WTC11 (cell line): Measurements from ENCODE around the gene FDXR. TPM values are rescaled to one million over a fixed set of nuclear protein-coding genes. Genes with fewer than 3 reads are reported as not detected.

Source experiments
- ATAC-seq: fragments of 200-7000 bp; cut with Tn5 transposase; 2 replicates; pipeline ENCODE4 v1.10.0; 2021; ENCODE audit warnings: mild to moderate bottlenecking, moderate library complexity
- CTCF ChIA-PET: fragments of 300-600 bp; sonication (Branson Sonifier 250); formaldehyde crosslinking; loops from one replicate; lab custom pipeline; 2021; ENCODE audit warnings: antibody characterized with exemption; lab: Charles Lee
- POLR2A ChIA-PET: fragments of 350-600 bp; sonication (Branson Sonifier 250); formaldehyde crosslinking; loops from one replicate; lab custom pipeline; 2021; ENCODE audit warnings: antibody characterized with exemption; lab: Charles Lee
- DNase-seq: peaks from one replicate; pipeline ENCODE4 v3.0.0; 2021; ENCODE audit warnings: low spot score
- H3K27ac Mint-ChIP-seq: 2 replicates; pipeline ENCODE4 v1.8.0; 2021; ENCODE audit warnings: mixed read lengths
- H3K27me3 Mint-ChIP-seq: 2 replicates; pipeline ENCODE4 v1.8.0; 2021; ENCODE audit warnings: low read depth, mild to moderate bottlenecking, moderate library complexity, mixed read lengths
- H3K36me3 Mint-ChIP-seq: 2 replicates; pipeline ENCODE4 v1.8.0; 2021; ENCODE audit warnings: mixed read lengths
- H3K4me1 Mint-ChIP-seq: 2 replicates; pipeline ENCODE4 v1.8.0; 2022; ENCODE audit warnings: mixed read lengths
- H3K4me3 Mint-ChIP-seq: 2 replicates; pipeline ENCODE4 v1.8.0; 2021; ENCODE audit warnings: mild to moderate bottlenecking, moderate library complexity, mixed read lengths
- H3K9me3 Mint-ChIP-seq: 2 replicates; pipeline ENCODE4 v1.8.0; 2021; ENCODE audit warnings: mixed read lengths
- CREM ChIP-seq: sonication (generic); formaldehyde crosslinking; IDR thresholded peaks from 2 replicates; pipeline ENCODE4 v1.8.1; 2022; ENCODE audit warnings: mild to moderate bottlenecking, missing genetic modification reagents, moderate library complexity
- ELF4 ChIP-seq: sonication (generic); formaldehyde crosslinking; IDR thresholded peaks from 2 replicates; pipeline ENCODE4 v1.8.1; 2022; ENCODE audit warnings: low read depth, mild to moderate bottlenecking, moderate library complexity, missing genetic modification reagents
- JAZF1 ChIP-seq: fragments of 250-450 bp; sonication (Bioruptor Pico); IDR thresholded peaks from 2 replicates; pipeline ENCODE4 v1.9.0; 2021; ENCODE audit warnings: moderate library complexity, mild to moderate bottlenecking, inconsistent platforms
- MYBL2 ChIP-seq: sonication (generic); formaldehyde crosslinking; IDR thresholded peaks from 2 replicates; pipeline ENCODE4 v1.8.1; 2023; ENCODE audit warnings: mild to moderate bottlenecking, moderate library complexity, missing genetic modification reagents
- NFYB ChIP-seq: sonication (generic); formaldehyde crosslinking; conservative IDR thresholded peaks from 2 replicates; pipeline ENCODE4 v1.8.0; 2022; ENCODE audit warnings: low read depth, missing genetic modification reagents
- NR2C2 ChIP-seq: sonication (generic); formaldehyde crosslinking; IDR thresholded peaks from 2 replicates; pipeline ENCODE4 v1.8.0; 2022; ENCODE audit warnings: mild to moderate bottlenecking, missing genetic modification reagents
- OVOL2 ChIP-seq: fragments of 250-450 bp; sonication (Bioruptor Pico); IDR thresholded peaks from 2 replicates; pipeline ENCODE4 v1.9.0; 2021; ENCODE audit warnings: mild to moderate bottlenecking, borderline replicate concordance
- PRRX2 ChIP-seq: fragments of 250-450 bp; sonication (Bioruptor Pico); IDR thresholded peaks from 2 replicates; pipeline ENCODE4 v1.8.0; 2021; ENCODE audit warnings: mild to moderate bottlenecking
- RELA ChIP-seq: sonication (generic); formaldehyde crosslinking; IDR thresholded peaks from 2 replicates; pipeline ENCODE4 v1.8.1; 2022; ENCODE audit warnings: missing genetic modification reagents, mild to moderate bottlenecking, borderline replicate concordance
- RORB ChIP-seq: fragments of 250-450 bp; sonication (Bioruptor Pico); IDR thresholded peaks from 2 replicates; pipeline ENCODE4 v1.9.0; 2021; ENCODE audit warnings: mild to moderate bottlenecking
- SMAD3 ChIP-seq: sonication (generic); formaldehyde crosslinking; IDR thresholded peaks from 2 replicates; pipeline ENCODE4 v1.8.0; 2022; ENCODE audit warnings: missing genetic modification reagents, mild to moderate bottlenecking, borderline replicate concordance
- TEAD1 ChIP-seq: sonication (generic); formaldehyde crosslinking; IDR thresholded peaks from 2 replicates; pipeline ENCODE4 v1.8.0; 2022; ENCODE audit warnings: mild to moderate bottlenecking, missing genetic modification reagents
- ZNF121 ChIP-seq: sonication (generic); formaldehyde crosslinking; IDR thresholded peaks from 2 replicates; pipeline ENCODE4 v1.8.0; 2023; ENCODE audit warnings: missing genetic modification reagents
- ZNF263 ChIP-seq: sonication (generic); formaldehyde crosslinking; IDR thresholded peaks from 2 replicates; pipeline ENCODE4 v1.8.1; 2022; ENCODE audit warnings: low read depth, mild to moderate bottlenecking, moderate library complexity, missing genetic modification reagents
- ZNF671 ChIP-seq: fragments of 250-450 bp; sonication (Bioruptor Pico); IDR thresholded peaks from 2 replicates; pipeline ENCODE4 v1.8.0; 2021; ENCODE audit warnings: mild to moderate bottlenecking
- total RNA-seq: library from RNA; stranded (reverse); gene quantifications from 3 replicates; pipeline ENCODE4 v1.2.3, GENCODE V29; 2021
- TF ChIP-seq, protein P1 (sequence below): sonication (generic); formaldehyde crosslinking; IDR thresholded peaks from 2 replicates; pipeline ENCODE4 v1.8.1; 2023; ENCODE audit warnings: mild to moderate bottlenecking, missing genetic modification reagents, moderate library complexity
- TF ChIP-seq, protein P2 (sequence below): sonication (generic); formaldehyde crosslinking; IDR thresholded peaks from 2 replicates; pipeline ENCODE4 v1.8.0; 2022; ENCODE audit warnings: mild to moderate bottlenecking, missing genetic modification reagents
- TF ChIP-seq, protein P3 (sequence below): sonication (generic); formaldehyde crosslinking; IDR thresholded peaks from 2 replicates; pipeline ENCODE4 v1.8.1; 2023; ENCODE audit warnings: mild to moderate bottlenecking, missing genetic modification reagents, moderate library complexity
- TF ChIP-seq, protein P4 (sequence below): sonication (generic); formaldehyde crosslinking; IDR thresholded peaks from 2 replicates; pipeline ENCODE4 v1.8.1; 2023; ENCODE audit warnings: mild to moderate bottlenecking, moderate library complexity, missing genetic modification reagents
- TF ChIP-seq, protein P5 (sequence below): fragments of 250-450 bp; sonication (Bioruptor Pico); IDR thresholded peaks from 2 replicates; pipeline ENCODE4 v1.9.0; 2021; ENCODE audit warnings: moderate library complexity, mild to moderate bottlenecking, inconsistent platforms, borderline replicate concordance
- TF ChIP-seq, protein P6 (sequence below): fragments of 250-450 bp; sonication (Bioruptor Pico); IDR thresholded peaks from 2 replicates; pipeline ENCODE4 v2.1.2; 2022; ENCODE audit warnings: mild to moderate bottlenecking, moderate library complexity

The FDXR gene
- total RNA-seq, 1 experiment from 2014 or later: 52.8 TPM

DNA sequence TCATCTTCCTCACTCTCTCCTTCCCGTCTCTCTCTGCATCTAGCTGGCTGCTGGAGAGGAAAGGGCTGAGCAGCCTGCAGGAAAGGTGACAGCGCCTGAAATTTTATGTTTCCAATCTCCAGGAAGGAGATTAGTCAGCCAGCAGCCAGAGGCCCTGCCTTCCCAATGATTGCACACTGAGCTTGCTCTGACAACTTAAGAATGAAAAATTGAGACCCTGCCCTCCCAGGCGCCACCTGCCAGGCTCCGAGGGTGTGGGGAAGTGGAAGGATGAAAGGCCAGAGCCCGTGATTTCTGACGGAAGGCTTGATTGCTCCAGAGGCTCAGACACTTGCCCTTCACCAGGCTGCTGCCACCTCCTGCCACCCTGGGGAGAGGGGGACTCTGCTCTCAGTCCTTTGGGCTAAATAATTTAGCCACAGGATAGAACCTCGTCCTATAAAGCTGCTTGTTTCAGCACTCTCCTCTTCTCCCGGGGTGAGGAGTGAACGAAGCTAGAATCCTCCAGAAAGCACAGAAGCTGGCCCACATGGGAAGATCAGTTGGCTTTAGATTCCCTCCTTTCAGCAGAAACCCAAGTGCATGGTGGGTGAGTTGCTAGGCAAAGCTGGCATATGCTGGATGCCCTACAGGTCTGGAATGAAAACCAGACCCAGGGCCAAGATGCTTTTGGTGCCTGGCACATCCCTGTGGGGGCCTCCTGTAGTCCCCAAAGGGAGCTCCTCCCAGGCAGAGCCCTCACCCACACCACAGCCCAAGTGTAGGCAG is 46.7 kb downstream of the FDXR start:
- POLR2A ChIA-PET: no interaction called here
- CTCF ChIA-PET: interaction anchor here (1.1 to 1.3 kb wide), 3 partner anchors 10 to 36 kb away, joined by 3 to 5 read pairs (median 4); no protein-coding TSS in a partner anchor
- Mint-ChIP-seq H3K27me3 (no peaks in the 10 kb centered on the region), H3K36me3 (no peaks in the 10 kb centered on the region), H3K4me1 (no peaks in the 10 kb centered on the region), H3K9me3 (no peaks in the 10 kb centered on the region), H3K27ac (no peak overlapping the region), H3K4me3 (no peak overlapping the region)
- TF ChIP-seq RELA (CRISPR knock-in tag) (no peak), OVOL2 (no peak), CREM (CRISPR knock-in tag) (no peak), TEAD1 (CRISPR knock-in tag) (no peak), PRRX2 (CRISPR knock-in tag) (no peak)
- TF ChIP-seq, protein P1, sequence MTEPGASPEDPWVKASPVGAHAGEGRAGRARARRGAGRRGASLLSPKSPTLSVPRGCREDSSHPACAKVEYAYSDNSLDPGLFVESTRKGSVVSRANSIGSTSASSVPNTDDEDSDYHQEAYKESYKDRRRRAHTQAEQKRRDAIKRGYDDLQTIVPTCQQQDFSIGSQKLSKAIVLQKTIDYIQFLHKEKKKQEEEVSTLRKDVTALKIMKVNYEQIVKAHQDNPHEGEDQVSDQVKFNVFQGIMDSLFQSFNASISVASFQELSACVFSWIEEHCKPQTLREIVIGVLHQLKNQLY: no peak
- ATAC-seq (no peak), DNase-seq (no peak)

DNA sequence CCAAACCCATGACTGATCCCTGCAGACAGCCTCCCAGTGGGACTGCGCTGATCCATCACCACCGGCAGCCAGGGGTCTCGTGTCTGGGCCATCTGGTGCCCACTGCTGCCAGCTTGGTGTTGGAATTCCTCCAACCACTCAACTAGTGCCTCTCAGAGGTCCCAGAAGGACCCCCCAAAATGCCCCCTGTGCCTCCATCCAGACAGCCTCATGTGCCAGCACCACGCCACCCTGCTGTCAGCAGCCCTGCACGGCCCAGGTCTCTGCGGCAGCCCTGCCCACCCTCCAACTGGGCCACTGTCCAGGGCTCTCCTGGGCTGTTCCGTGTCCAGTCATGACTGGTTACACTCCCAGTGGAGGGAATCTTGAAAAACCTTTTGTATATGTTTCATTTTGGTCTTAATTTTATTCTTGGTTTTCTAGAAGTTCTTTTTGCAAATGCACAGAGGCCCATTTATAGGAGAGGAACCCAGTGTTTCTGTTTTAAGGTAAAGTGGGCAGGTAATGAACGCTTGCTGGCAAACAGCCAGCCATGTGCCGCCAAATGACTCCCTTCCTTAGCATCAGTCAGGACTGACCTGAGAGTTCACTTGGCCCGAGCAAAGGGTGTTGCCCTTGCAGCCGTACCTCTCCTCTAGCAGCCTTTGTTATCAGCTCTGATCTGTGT is 47.7 kb downstream of the FDXR start:
- no peak for ATAC-seq
- no peak for TF ChIP-seq SMAD3
- no peak for TF ChIP-seq JAZF1
- no peak for TF ChIP-seq NFYB
- TF ChIP-seq, protein P2, sequence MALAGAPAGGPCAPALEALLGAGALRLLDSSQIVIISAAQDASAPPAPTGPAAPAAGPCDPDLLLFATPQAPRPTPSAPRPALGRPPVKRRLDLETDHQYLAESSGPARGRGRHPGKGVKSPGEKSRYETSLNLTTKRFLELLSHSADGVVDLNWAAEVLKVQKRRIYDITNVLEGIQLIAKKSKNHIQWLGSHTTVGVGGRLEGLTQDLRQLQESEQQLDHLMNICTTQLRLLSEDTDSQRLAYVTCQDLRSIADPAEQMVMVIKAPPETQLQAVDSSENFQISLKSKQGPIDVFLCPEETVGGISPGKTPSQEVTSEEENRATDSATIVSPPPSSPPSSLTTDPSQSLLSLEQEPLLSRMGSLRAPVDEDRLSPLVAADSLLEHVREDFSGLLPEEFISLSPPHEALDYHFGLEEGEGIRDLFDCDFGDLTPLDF (CRISPR knock-in tag): no peak
- TF ChIP-seq CREM (CRISPR knock-in tag): no peak
- no peak for TF ChIP-seq ZNF121 (CRISPR knock-in tag)
- TF ChIP-seq, all 79 proteins: peak for 0
- no peak for DNase-seq
- Mint-ChIP-seq H3K36me3 (no peaks in the 10 kb centered on the region), H3K27ac (no peak overlapping the region), H3K4me3 (no peak overlapping the region), H3K27me3 (no peaks in the 10 kb centered on the region), H3K9me3 (no peaks in the 10 kb centered on the region), H3K4me1 (no peaks in the 10 kb centered on the region)
- ChIA-PET CTCF (interaction anchor here (1.0 to 1.3 kb wide), 4 partner anchors 9 to 37 kb away, joined by 3 to 5 read pairs (median 4); no protein-coding TSS in a partner anchor), POLR2A (no interaction called here)

DNA sequence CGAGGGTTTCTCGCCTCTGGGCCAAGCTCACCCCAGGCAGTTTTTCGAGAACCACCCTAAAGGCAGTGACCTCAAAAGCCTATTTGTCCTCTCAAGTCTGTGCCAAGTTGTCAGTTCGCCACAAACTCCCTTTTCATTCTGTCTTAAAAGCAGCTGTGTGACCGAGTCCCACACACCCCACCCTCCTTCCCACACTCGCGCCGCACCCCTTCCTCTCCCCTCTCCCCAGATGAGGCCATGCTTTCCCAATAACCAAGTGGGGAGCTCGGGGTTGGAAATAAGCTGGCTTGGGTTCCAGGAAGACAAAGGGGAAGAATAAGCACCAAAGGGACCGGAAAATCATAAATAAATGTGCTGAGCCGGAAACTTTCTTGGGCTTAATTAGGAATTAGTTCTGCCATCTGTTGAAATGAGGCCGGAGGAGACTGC is 49.8 kb downstream of the FDXR start:
- no peak for DNase-seq
- H3K9me3 Mint-ChIP-seq: no peaks in the 10 kb centered on the region

DNA sequence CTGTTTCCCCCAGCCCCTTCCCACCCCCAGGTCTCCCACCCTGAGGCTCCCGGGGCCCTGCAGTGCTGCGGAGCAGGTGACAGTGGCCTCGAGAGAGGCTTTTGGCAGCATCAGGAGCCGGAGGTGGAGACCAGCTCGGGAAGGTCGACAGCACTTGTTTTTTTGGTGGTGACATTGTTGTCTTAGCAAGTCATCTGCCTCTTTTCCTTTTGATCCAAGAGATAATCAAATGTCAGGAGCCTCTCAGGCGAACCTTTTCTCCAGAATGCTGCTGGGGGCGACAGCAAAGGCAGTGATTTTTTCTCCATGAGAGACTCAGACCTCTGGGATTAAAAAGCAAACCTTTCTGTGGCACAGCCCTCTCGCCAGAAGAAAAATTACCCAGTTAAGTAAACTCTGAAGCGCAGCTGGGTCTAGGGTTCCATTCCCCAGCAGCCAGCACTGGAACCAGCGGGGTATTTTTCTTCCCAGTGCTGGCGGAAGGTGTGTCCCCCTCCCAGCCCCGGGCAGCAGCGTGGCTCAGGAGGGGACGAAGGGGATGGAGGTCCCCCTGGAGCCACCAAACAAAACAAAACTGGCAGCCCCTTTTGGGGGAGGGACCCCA is 50.4 kb downstream of the FDXR start:
- CTCF ChIA-PET: interaction anchor here (2.0 kb wide), 1 partner anchor 21 kb away, joined by 9 read pairs; no protein-coding TSS in a partner anchor
- TF ChIP-seq, protein P3, sequence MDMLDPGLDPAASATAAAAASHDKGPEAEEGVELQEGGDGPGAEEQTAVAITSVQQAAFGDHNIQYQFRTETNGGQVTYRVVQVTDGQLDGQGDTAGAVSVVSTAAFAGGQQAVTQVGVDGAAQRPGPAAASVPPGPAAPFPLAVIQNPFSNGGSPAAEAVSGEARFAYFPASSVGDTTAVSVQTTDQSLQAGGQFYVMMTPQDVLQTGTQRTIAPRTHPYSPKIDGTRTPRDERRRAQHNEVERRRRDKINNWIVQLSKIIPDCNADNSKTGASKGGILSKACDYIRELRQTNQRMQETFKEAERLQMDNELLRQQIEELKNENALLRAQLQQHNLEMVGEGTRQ: no peak
- TF ChIP-seq ELF4: no peak
- no peak for TF ChIP-seq ZNF263 (CRISPR knock-in tag)
- TF ChIP-seq, protein P4, sequence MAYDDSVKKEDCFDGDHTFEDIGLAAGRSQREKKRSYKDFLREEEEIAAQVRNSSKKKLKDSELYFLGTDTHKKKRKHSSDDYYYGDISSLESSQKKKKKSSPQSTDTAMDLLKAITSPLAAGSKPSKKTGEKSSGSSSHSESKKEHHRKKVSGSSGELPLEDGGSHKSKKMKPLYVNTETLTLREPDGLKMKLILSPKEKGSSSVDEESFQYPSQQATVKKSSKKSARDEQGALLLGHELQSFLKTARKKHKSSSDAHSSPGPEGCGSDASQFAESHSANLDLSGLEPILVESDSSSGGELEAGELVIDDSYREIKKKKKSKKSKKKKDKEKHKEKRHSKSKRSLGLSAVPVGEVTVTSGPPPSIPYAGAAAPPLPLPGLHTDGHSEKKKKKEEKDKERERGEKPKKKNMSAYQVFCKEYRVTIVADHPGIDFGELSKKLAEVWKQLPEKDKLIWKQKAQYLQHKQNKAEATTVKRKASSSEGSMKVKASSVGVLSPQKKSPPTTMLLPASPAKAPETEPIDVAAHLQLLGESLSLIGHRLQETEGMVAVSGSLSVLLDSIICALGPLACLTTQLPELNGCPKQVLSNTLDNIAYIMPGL (CRISPR knock-in tag): no peak
- TF ChIP-seq MYBL2 (CRISPR knock-in tag): no peak
- TF ChIP-seq ZNF671 (CRISPR knock-in tag): no peak
- TF ChIP-seq NR2C2 (CRISPR knock-in tag): no peak
- TF ChIP-seq, protein P5, sequence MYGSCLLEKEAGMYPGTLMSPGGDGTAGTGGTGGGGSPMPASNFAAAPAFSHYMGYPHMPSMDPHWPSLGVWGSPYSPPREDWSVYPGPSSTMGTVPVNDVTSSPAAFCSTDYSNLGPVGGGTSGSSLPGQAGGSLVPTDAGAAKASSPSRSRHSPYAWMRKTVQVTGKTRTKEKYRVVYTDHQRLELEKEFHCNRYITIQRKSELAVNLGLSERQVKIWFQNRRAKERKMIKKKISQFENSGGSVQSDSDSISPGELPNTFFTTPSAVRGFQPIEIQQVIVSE (CRISPR knock-in tag): no peak

More for the DNA sequence above, 49.8 kb downstream of the FDXR start:
- no peaks in the 10 kb centered on the region for H3K4me1 Mint-ChIP-seq
- H3K4me3 Mint-ChIP-seq: no peak overlapping the region
- peaks cover 1% of the 10 kb centered on the region; the same call in 1 of the 2 replicates for H3K27me3 Mint-ChIP-seq
- ATAC-seq: no peak
- ChIA-PET CTCF (interaction anchor here (2.0 kb wide), 1 partner anchor 20 kb away, joined by 9 read pairs; no protein-coding TSS in a partner anchor), POLR2A (no interaction called here)
- H3K36me3 Mint-ChIP-seq: no peaks in the 10 kb centered on the region
- TF ChIP-seq, protein P6, sequence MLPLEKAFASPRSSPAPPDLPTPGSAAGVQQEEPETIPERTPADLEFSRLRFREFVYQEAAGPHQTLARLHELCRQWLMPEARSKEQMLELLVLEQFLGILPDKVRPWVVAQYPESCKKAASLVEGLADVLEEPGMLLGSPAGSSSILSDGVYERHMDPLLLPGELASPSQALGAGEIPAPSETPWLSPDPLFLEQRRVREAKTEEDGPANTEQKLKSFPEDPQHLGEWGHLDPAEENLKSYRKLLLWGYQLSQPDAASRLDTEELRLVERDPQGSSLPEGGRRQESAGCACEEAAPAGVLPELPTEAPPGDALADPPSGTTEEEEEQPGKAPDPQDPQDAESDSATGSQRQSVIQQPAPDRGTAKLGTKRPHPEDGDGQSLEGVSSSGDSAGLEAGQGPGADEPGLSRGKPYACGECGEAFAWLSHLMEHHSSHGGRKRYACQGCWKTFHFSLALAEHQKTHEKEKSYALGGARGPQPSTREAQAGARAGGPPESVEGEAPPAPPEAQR (CRISPR knock-in tag): no peak
- no peak for TF ChIP-seq RORB (CRISPR knock-in tag)
- H3K27ac Mint-ChIP-seq: no peak overlapping the region

More for the DNA sequence above, 50.4 kb downstream of the FDXR start:
- Mint-ChIP-seq H3K36me3 (no peaks in the 10 kb centered on the region), H3K9me3 (no peaks in the 10 kb centered on the region), H3K4me3 (no peak overlapping the region), H3K27me3 (peaks cover 2% of the 10 kb centered on the region; the same call in 1 of the 2 replicates), H3K27ac (no peak overlapping the region), H3K4me1 (no peaks in the 10 kb centered on the region)
- ATAC-seq (no peak), DNase-seq (no peak)
- POLR2A ChIA-PET: no interaction called here
